ENCODE data around the gene KCNJ10.

The KCNJ10 gene

GRCh38 chr1:159970932-159971342 is 99.0 kb downstream of the KCNJ10 start:
- H3K4me3 ChIP-seq (ENCODE audit: low read length) = no peak overlapping the region
- H3K36me3 ChIP-seq (ENCODE audit: control insufficient read depth, low read length) = no peaks in the 10 kb centered on the region
- no peaks in the 10 kb centered on the region for H4K20me1 ChIP-seq (ENCODE audit: control insufficient read depth, insufficient read depth, low read depth, low read length)
- no peak overlapping the region for H3K4me2 ChIP-seq (ENCODE audit: low read length)
- TF ChIP-seq CTCF (IDR thresholded peaks at IDR 0.05; ENCODE audit: low read depth, low read length, poor library complexity, severe bottlenecking) (no peak), EZH2phosphoT487 (IDR thresholded peaks at IDR 0.05; ENCODE audit: borderline replicate concordance, low read length) (no peak)
- no peak overlapping the region for H3K27ac ChIP-seq (ENCODE audit: low read depth, low read length)
- H3K27me3 ChIP-seq (ENCODE audit: control insufficient read depth, low read length) = peaks cover 29% of the 10 kb centered on the region
- H3K9me2 ChIP-seq (replicated peaks; ENCODE audit: control insufficient read depth, low read length) = no peaks in the 10 kb centered on the region
- H3F3A ChIP-seq (ENCODE audit: control insufficient read depth, insufficient read depth) = no peaks in the 10 kb centered on the region
- H3K9me3 ChIP-seq (ENCODE audit: control insufficient read depth, insufficient read depth, low read length) = no peaks in the 10 kb centered on the region
- H3K4me1 ChIP-seq (ENCODE audit: control insufficient read depth, low read length) = no peaks in the 10 kb centered on the region
- no peaks in the 10 kb centered on the region for H3K79me2 ChIP-seq (ENCODE audit: control insufficient read depth, low read length)

- H3K27ac ChIP-seq (ENCODE audit: low read depth, low read length) = no peak overlapping the region
- H3K36me3 ChIP-seq (ENCODE audit: control insufficient read depth, low read length) = no peaks in the 10 kb centered on the region
- no peaks in the 10 kb centered on the region for H3K4me1 ChIP-seq (ENCODE audit: control insufficient read depth, low read length)
- no peaks in the 10 kb centered on the region for H3K9me3 ChIP-seq (ENCODE audit: control insufficient read depth, insufficient read depth, low read length)
- no peak overlapping the region for H3K4me2 ChIP-seq (ENCODE audit: low read length)
- no peak overlapping the region for H3K4me3 ChIP-seq (ENCODE audit: low read length)
- H3F3A ChIP-seq (ENCODE audit: control insufficient read depth, insufficient read depth) = no peaks in the 10 kb centered on the region
- no peaks in the 10 kb centered on the region for H3K9me2 ChIP-seq (replicated peaks; ENCODE audit: control insufficient read depth, low read length)
- H3K79me2 ChIP-seq (ENCODE audit: control insufficient read depth, low read length) = no peaks in the 10 kb centered on the region
- peaks cover 26% of the 10 kb centered on the region for H3K27me3 ChIP-seq (ENCODE audit: control insufficient read depth, low read length)
- no peaks in the 10 kb centered on the region for H4K20me1 ChIP-seq (ENCODE audit: control insufficient read depth, insufficient read depth, low read depth, low read length)
- TF ChIP-seq CTCF (IDR thresholded peaks at IDR 0.05; ENCODE audit: low read depth, low read length, poor library complexity, severe bottlenecking) (no peak), EZH2phosphoT487 (IDR thresholded peaks at IDR 0.05; ENCODE audit: borderline replicate concordance, low read length) (no peak)
These were observed 101.1 kb downstream of the KCNJ10 start for GRCh38 chr1:159968901-159969300.

- Histone ChIP-seq H3K27me3 (ENCODE audit: control insufficient read depth, low read length) (peaks cover 26% of the 10 kb centered on the region), H3K9me3 (ENCODE audit: control insufficient read depth, insufficient read depth, low read length) (no peaks in the 10 kb centered on the region), H3K4me1 (ENCODE audit: control insufficient read depth, low read length) (no peaks in the 10 kb centered on the region), H3K4me3 (ENCODE audit: low read length) (no peak overlapping the region), H3K79me2 (ENCODE audit: control insufficient read depth, low read length) (no peaks in the 10 kb centered on the region), H3K4me2 (ENCODE audit: low read length) (no peak overlapping the region), H3K36me3 (ENCODE audit: control insufficient read depth, low read length) (no peaks in the 10 kb centered on the region), H3K27ac (ENCODE audit: low read depth, low read length) (no peak overlapping the region), H3F3A (ENCODE audit: control insufficient read depth, insufficient read depth) (no peaks in the 10 kb centered on the region), H3K9me2 (replicated peaks; ENCODE audit: control insufficient read depth, low read length) (no peaks in the 10 kb centered on the region), H4K20me1 (ENCODE audit: control insufficient read depth, insufficient read depth, low read depth, low read length) (no peaks in the 10 kb centered on the region)
- TF ChIP-seq CTCF (IDR thresholded peaks at IDR 0.05; ENCODE audit: low read depth, low read length, poor library complexity, severe bottlenecking) (no peak), EZH2phosphoT487 (IDR thresholded peaks at IDR 0.05; ENCODE audit: borderline replicate concordance, low read length) (no peak)
These were observed 104.7 kb downstream of the KCNJ10 start for GRCh38 chr1:159965263-159965662.

GRCh38 chr1:159964144-159964543 is 105.8 kb downstream of the KCNJ10 start:
- Histone ChIP-seq H3K79me2 (ENCODE audit: control insufficient read depth, low read length) (no peaks in the 10 kb centered on the region), H3K27me3 (ENCODE audit: control insufficient read depth, low read length) (peaks cover 29% of the 10 kb centered on the region), H4K20me1 (ENCODE audit: control insufficient read depth, insufficient read depth, low read depth, low read length) (no peaks in the 10 kb centered on the region)

More at GRCh38 chr1:159964144-159964543, 105.8 kb downstream of the KCNJ10 start:
- H3K4me3 ChIP-seq (ENCODE audit: low read length) = no peak overlapping the region
- H3K9me2 ChIP-seq (replicated peaks; ENCODE audit: control insufficient read depth, low read length) = no peaks in the 10 kb centered on the region
- no peak overlapping the region for H3K4me2 ChIP-seq (ENCODE audit: low read length)
- no peaks in the 10 kb centered on the region for H3K9me3 ChIP-seq (ENCODE audit: control insufficient read depth, insufficient read depth, low read length)
- H3K4me1 ChIP-seq (ENCODE audit: control insufficient read depth, low read length) = no peaks in the 10 kb centered on the region
- H3K27ac ChIP-seq (ENCODE audit: low read depth, low read length) = no peak overlapping the region
- TF ChIP-seq EZH2phosphoT487 (IDR thresholded peaks at IDR 0.05; ENCODE audit: borderline replicate concordance, low read length) = no peak
- no peak for TF ChIP-seq CTCF (IDR thresholded peaks at IDR 0.05; ENCODE audit: low read depth, low read length, poor library complexity, severe bottlenecking)
- H3F3A ChIP-seq (ENCODE audit: control insufficient read depth, insufficient read depth) = no peaks in the 10 kb centered on the region
- no peaks in the 10 kb centered on the region for H3K36me3 ChIP-seq (ENCODE audit: control insufficient read depth, low read length)
